ENCODE measurements around the gene ARMC2.
"Not testable (repeated sequence)": the region's sequence is repeated elsewhere in the genome, so short reads cannot be mapped to it uniquely, and the experiment has no call there.

Gene ARMC2

GRCh38 chr6:108872141-108872557 lies 23.9 kb downstream of the ARMC2 start:
- DNase-seq (ENCODE audit: low spot score) = no peak

GRCh38 chr6:108872575-108872974 lies 24.4 kb downstream of the ARMC2 start:
- DNase-seq (ENCODE audit: low spot score) = no peak

- DNase-seq (ENCODE audit: low spot score) = no peak
Observed at GRCh38 chr6:108873251-108873650, 25.0 kb downstream of the ARMC2 start.

GRCh38 chr6:108873971-108874370 lies 25.7 kb downstream of the ARMC2 start:
- DNase-seq (ENCODE audit: low spot score) = no peak

- DNase-seq (ENCODE audit: low spot score) = no peak
Observed at GRCh38 chr6:108874470-108875160, 26.4 kb downstream of the ARMC2 start.

- DNase-seq (ENCODE audit: low spot score) = no peak
Observed at GRCh38 chr6:108875161-108875555, 26.9 kb downstream of the ARMC2 start.

- no peak for DNase-seq (ENCODE audit: low spot score)
Observed at GRCh38 chr6:108877046-108877751, 29.0 kb downstream of the ARMC2 start.

GRCh38 chr6:108878942-108879341 lies 30.7 kb downstream of the ARMC2 start:
- DNase-seq (ENCODE audit: low spot score) = no peak

GRCh38 chr6:108883172-108883571 lies 35.0 kb downstream of the ARMC2 start:
- DNase-seq (ENCODE audit: low spot score) = no peak

- no peak for DNase-seq (ENCODE audit: low spot score)
Observed at GRCh38 chr6:108884211-108885059, 36.2 kb downstream of the ARMC2 start.

- DNase-seq (ENCODE audit: low spot score) = no peak
Observed at GRCh38 chr6:108888052-108888451, 39.8 kb downstream of the ARMC2 start.

GRCh38 chr6:108888745-108889144 lies 40.5 kb downstream of the ARMC2 start:
- no peak for DNase-seq (ENCODE audit: low spot score)

- not testable (repeated sequence) for DNase-seq (ENCODE audit: low spot score)
Observed at GRCh38 chr6:108890898-108891297, 42.7 kb downstream of the ARMC2 start.

- no peak for DNase-seq (ENCODE audit: low spot score)
Observed at GRCh38 chr6:108895571-108895970, 47.3 kb downstream of the ARMC2 start.

GRCh38 chr6:108896111-108896661 lies 48.0 kb downstream of the ARMC2 start:
- DNase-seq (ENCODE audit: low spot score) = no peak

- peak; percentile 50 for DNase-seq (ENCODE audit: low spot score)
Observed at GRCh38 chr6:108897371-108897770, 49.1 kb downstream of the ARMC2 start.

- DNase-seq (ENCODE audit: low spot score) = no peak
Observed at GRCh38 chr6:108902382-108902792, 54.2 kb downstream of the ARMC2 start.

- no peak for DNase-seq (ENCODE audit: low spot score)
Observed at GRCh38 chr6:108903796-108904195, 55.6 kb downstream of the ARMC2 start.

- peak; percentile 17 for DNase-seq (ENCODE audit: low spot score)
Observed at GRCh38 chr6:108904741-108905140, 56.5 kb downstream of the ARMC2 start.

- DNase-seq (ENCODE audit: low spot score) = peak; percentile 61
Observed at GRCh38 chr6:108914235-108915022, 66.2 kb downstream of the ARMC2 start.

- DNase-seq (ENCODE audit: low spot score) = no peak
Observed at GRCh38 chr6:108915258-108915657, 67.0 kb downstream of the ARMC2 start.

Measured in hematopoietic multipotent progenitor cell treated with erythropoietin and hydrocortisone succinate and interleukin-3 and kit ligand, for 15 days (in vitro differentiated cells).